ENCODE results near the gene SLC8A1. TPM values are rescaled to one million over a fixed set of nuclear protein-coding genes. Genes with fewer than 3 reads are reported as not detected.

The SLC8A1 gene
- total and polyA plus RNA-seq, 2 donors = 26.9 to 280 TPM

- Histone ChIP-seq H3K4me1 (ENCODE audit: insufficient read depth) (no peaks in the 10 kb centered on the region), H3K4me3 (ENCODE audit: low read depth, low read length) (no peak overlapping the region), H3K27ac (ENCODE audit: low read depth) (no peak overlapping the region), H3K36me3 (ENCODE audit: insufficient read depth) (no peaks in the 10 kb centered on the region)
- 77% methylated on average over 5 of the region's 5 CpGs for WGBS
- DNase-seq (ENCODE audit: extremely low spot score) = no peak
These were observed 267.3 kb downstream of the SLC8A1 start for GRCh38 chr2:40184551-40184950.

GRCh38 chr2:40181855-40182254, 270.0 kb downstream of the SLC8A1 start:
- Histone ChIP-seq H3K4me3 (ENCODE audit: low read depth, low read length) (no peak overlapping the region), H3K27ac (ENCODE audit: low read depth) (no peak overlapping the region), H3K36me3 (ENCODE audit: insufficient read depth) (no peaks in the 10 kb centered on the region), H3K4me1 (ENCODE audit: insufficient read depth) (no peaks in the 10 kb centered on the region)
- 81% methylated on average over 3 of the region's 3 CpGs for WGBS
- no peak for DNase-seq (ENCODE audit: extremely low spot score)

- no peak for DNase-seq (ENCODE audit: extremely low spot score)
- H3K27ac ChIP-seq (ENCODE audit: low read depth) = no peak overlapping the region
- 94% methylated on average over 2 of the region's 2 CpGs for WGBS
- H3K4me3 ChIP-seq (ENCODE audit: low read depth, low read length) = no peak overlapping the region
- no peaks in the 10 kb centered on the region for H3K36me3 ChIP-seq (ENCODE audit: insufficient read depth)
- H3K4me1 ChIP-seq (ENCODE audit: insufficient read depth) = no peaks in the 10 kb centered on the region
These were observed 272.1 kb downstream of the SLC8A1 start for GRCh38 chr2:40179801-40180200.

GRCh38 chr2:40178971-40179370, 272.9 kb downstream of the SLC8A1 start:
- Histone ChIP-seq H3K36me3 (ENCODE audit: insufficient read depth) (no peaks in the 10 kb centered on the region), H3K4me1 (ENCODE audit: insufficient read depth) (no peaks in the 10 kb centered on the region), H3K27ac (ENCODE audit: low read depth) (no peak overlapping the region), H3K4me3 (ENCODE audit: low read depth, low read length) (no peak overlapping the region)
- DNase-seq (ENCODE audit: extremely low spot score) = no peak
- WGBS = 87% methylated on average over 3 of the region's 3 CpGs

GRCh38 chr2:40178171-40178778, 273.6 kb downstream of the SLC8A1 start:
- Histone ChIP-seq H3K4me3 (ENCODE audit: low read depth, low read length) (no peak overlapping the region), H3K4me1 (ENCODE audit: insufficient read depth) (no peaks in the 10 kb centered on the region), H3K27ac (ENCODE audit: low read depth) (no peak overlapping the region), H3K36me3 (ENCODE audit: insufficient read depth) (no peaks in the 10 kb centered on the region)
- no peak for DNase-seq (ENCODE audit: extremely low spot score)
- 97% methylated on average over 6 of the region's 6 CpGs for WGBS

GRCh38 chr2:40177366-40177765, 274.5 kb downstream of the SLC8A1 start:
- H3K36me3 ChIP-seq (ENCODE audit: insufficient read depth) = no peaks in the 10 kb centered on the region
- no peaks in the 10 kb centered on the region for H3K4me1 ChIP-seq (ENCODE audit: insufficient read depth)
- H3K4me3 ChIP-seq (ENCODE audit: low read depth, low read length) = no peak overlapping the region
- DNase-seq (ENCODE audit: extremely low spot score) = no peak
- WGBS = 70% methylated on average over 6 of the region's 6 CpGs
- H3K27ac ChIP-seq (ENCODE audit: low read depth) = no peak overlapping the region

GRCh38 chr2:40173276-40173675, 278.6 kb downstream of the SLC8A1 start:
- no peak for DNase-seq (ENCODE audit: extremely low spot score)
- 39% methylated on average over 2 of the region's 2 CpGs for WGBS
- no peak overlapping the region for H3K27ac ChIP-seq (ENCODE audit: low read depth)
- no peaks in the 10 kb centered on the region for H3K4me1 ChIP-seq (ENCODE audit: insufficient read depth)
- no peaks in the 10 kb centered on the region for H3K36me3 ChIP-seq (ENCODE audit: insufficient read depth)
- no peak overlapping the region for H3K4me3 ChIP-seq (ENCODE audit: low read depth, low read length)

GRCh38 chr2:40169856-40170255, 282.0 kb downstream of the SLC8A1 start:
- Histone ChIP-seq H3K4me1 (ENCODE audit: insufficient read depth) (no peaks in the 10 kb centered on the region), H3K27ac (ENCODE audit: low read depth) (no peak overlapping the region), H3K36me3 (ENCODE audit: insufficient read depth) (no peaks in the 10 kb centered on the region), H3K4me3 (ENCODE audit: low read depth, low read length) (no peak overlapping the region)
- DNase-seq (ENCODE audit: extremely low spot score) = no peak
- WGBS = 90% methylated on average over 3 of the region's 3 CpGs

- Histone ChIP-seq H3K27ac (ENCODE audit: low read depth) (no peak overlapping the region), H3K4me1 (ENCODE audit: insufficient read depth) (no peaks in the 10 kb centered on the region), H3K4me3 (ENCODE audit: low read depth, low read length) (no peak overlapping the region), H3K36me3 (ENCODE audit: insufficient read depth) (no peaks in the 10 kb centered on the region)
- 97% methylated on average over 2 of the region's 2 CpGs for whole genome bisulfite sequencing
- DNase-seq (ENCODE audit: extremely low spot score) = no peak
These were observed 282.5 kb downstream of the SLC8A1 start for GRCh38 chr2:40169430-40169829.

- H3K27ac ChIP-seq (ENCODE audit: low read depth) = no peak overlapping the region
- 1% methylated on average over 1 of the region's 1 CpG for WGBS
- DNase-seq (ENCODE audit: extremely low spot score) = no peak
- no peaks in the 10 kb centered on the region for H3K36me3 ChIP-seq (ENCODE audit: insufficient read depth)
- H3K4me3 ChIP-seq (ENCODE audit: low read depth, low read length) = no peak overlapping the region
- no peaks in the 10 kb centered on the region for H3K4me1 ChIP-seq (ENCODE audit: insufficient read depth)
These were observed 283.3 kb downstream of the SLC8A1 start for GRCh38 chr2:40168546-40168945.

- 83% methylated on average over 4 of the region's 4 CpGs for WGBS
- no peak overlapping the region for H3K4me3 ChIP-seq (ENCODE audit: low read depth, low read length)
- no peaks in the 10 kb centered on the region for H3K4me1 ChIP-seq (ENCODE audit: insufficient read depth)
- no peak for DNase-seq (ENCODE audit: extremely low spot score)
- H3K27ac ChIP-seq (ENCODE audit: low read depth) = no peak overlapping the region
- H3K36me3 ChIP-seq (ENCODE audit: insufficient read depth) = no peaks in the 10 kb centered on the region
These were observed 283.9 kb downstream of the SLC8A1 start for GRCh38 chr2:40168032-40168431.

- no peaks in the 10 kb centered on the region for H3K36me3 ChIP-seq (ENCODE audit: insufficient read depth)
- H3K4me1 ChIP-seq (ENCODE audit: insufficient read depth) = peaks cover under 1% of the 10 kb centered on the region
- no peak overlapping the region for H3K4me3 ChIP-seq (ENCODE audit: low read depth, low read length)
- no peak for DNase-seq (ENCODE audit: extremely low spot score)
- 43% methylated on average over 2 of the region's 2 CpGs for WGBS
- no peak overlapping the region for H3K27ac ChIP-seq (ENCODE audit: low read depth)
These were observed 285.9 kb downstream of the SLC8A1 start for GRCh38 chr2:40166006-40166405.

DNA sequence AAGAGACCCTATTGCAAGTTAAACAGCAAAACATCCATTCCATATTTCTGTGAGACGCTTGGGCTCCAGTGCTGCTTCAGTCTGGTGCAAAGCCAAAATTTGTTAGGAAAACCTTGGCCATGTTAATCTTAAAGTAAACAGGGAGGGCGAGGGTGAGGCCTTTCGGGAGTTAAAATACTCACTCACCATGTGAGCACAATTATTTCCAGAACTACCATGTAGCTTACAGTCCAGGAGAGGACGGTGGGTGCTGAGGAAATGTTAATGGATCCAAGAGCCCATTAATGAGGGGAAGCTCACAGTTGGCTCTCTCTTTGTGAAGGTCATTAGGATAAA, 286.4 kb downstream of the SLC8A1 start:
- WGBS = 32% methylated on average over 4 of the region's 4 CpGs
- H3K36me3 ChIP-seq (ENCODE audit: insufficient read depth) = no peaks in the 10 kb centered on the region
- DNase-seq (ENCODE audit: extremely low spot score) = no peak
- H3K27ac ChIP-seq (ENCODE audit: low read depth) = no peak overlapping the region
- peaks cover 2% of the 10 kb centered on the region for H3K4me1 ChIP-seq (ENCODE audit: insufficient read depth)
- H3K4me3 ChIP-seq (ENCODE audit: low read depth, low read length) = no peak overlapping the region

DNA sequence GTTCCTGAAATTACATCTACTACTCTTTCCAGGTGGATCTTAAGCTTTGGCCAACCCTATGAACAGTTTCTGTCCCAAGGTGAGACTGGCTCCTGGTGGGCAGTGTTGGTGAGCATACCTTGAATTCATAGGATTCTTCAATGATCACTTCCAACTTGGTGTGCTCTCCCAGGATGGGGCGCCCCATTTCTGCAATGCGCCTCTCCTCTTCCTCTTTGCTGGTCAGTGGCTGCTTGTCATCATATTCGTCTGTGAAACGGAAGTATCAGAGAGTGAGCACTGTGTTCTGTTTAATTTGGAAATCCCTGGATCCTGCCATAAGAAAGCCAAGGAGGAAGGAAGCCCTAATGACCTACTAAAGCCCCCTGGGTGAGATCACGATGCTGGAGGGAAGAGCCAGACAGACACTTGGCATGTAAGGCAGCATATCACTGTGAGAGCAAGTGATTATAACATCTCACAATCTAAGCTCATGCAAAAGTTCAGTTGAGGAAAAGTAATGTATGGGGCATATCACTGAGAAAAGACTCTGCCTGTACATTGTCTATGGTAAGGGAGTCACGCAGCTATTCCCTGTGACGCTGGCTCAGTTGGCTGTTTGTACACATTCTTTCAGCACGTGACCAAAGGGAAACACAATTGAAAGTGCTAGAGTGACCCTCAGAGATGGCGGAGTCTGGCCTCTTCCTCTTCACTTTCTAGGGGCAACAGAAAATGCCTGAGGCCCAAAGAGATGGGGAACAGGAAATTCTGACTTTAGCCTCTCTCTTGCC, 287.0 kb downstream of the SLC8A1 start:
- H3K27ac ChIP-seq (ENCODE audit: low read depth) = no peak overlapping the region
- H3K36me3 ChIP-seq (ENCODE audit: insufficient read depth) = no peaks in the 10 kb centered on the region
- WGBS = 45% methylated on average over 9 of the region's 9 CpGs
- H3K4me1 ChIP-seq (ENCODE audit: insufficient read depth) = peaks cover 2% of the 10 kb centered on the region
- no peak for DNase-seq (ENCODE audit: extremely low spot score)
- no peak overlapping the region for H3K4me3 ChIP-seq (ENCODE audit: low read depth, low read length)

Data from urinary bladder (tissue), 4 donors.